K562 (cell line): ENCODE measurements around the gene CTF1. TPM values are rescaled to one million over a fixed set of nuclear protein-coding genes. Genes with fewer than 3 reads are reported as not detected.

ENCODE experiments used
- BDP1 ChIP-seq: IDR thresholded peaks from 3 replicates; pipeline ENCODE4 v1.6.1; 2011; ENCODE audit not compliant: insufficient read length, insufficient read depth
- DPF2 ChIP-seq: fragments of 450-650 bp; IDR thresholded peaks from 2 replicates; pipeline ENCODE4 v1.6.1; 2016
- ESRRA ChIP-seq: fragments of 450-650 bp; IDR thresholded peaks from 2 replicates; pipeline ENCODE4 v1.6.1; 2014; ENCODE audit warnings: low read depth, mild to moderate bottlenecking, moderate library complexity, borderline replicate concordance
- FOXA1 ChIP-seq: fragments of 450-650 bp; IDR thresholded peaks from 2 replicates; pipeline ENCODE4 v1.6.1; 2016; ENCODE audit warnings: mild to moderate bottlenecking, borderline replicate concordance
- LCOR ChIP-seq: sonication (generic); formaldehyde crosslinking; IDR thresholded peaks from 2 replicates; pipeline ENCODE4 v1.8.0; 2022; ENCODE audit warnings: mild to moderate bottlenecking, missing genetic modification reagents
- LEF1 ChIP-seq: fragments of 450-650 bp; IDR thresholded peaks from 2 replicates; pipeline ENCODE4 v1.6.1; 2016; ENCODE audit warnings: mild to moderate bottlenecking
- PCBP2 ChIP-seq: fragments of 200-400 bp; formaldehyde crosslinking; IDR thresholded peaks from 2 replicates; pipeline ENCODE4 v1.6.1; 2018; ENCODE audit warnings: low read length, low read depth, mild to moderate bottlenecking, moderate library complexity; ENCODE audit not compliant: poor library complexity, severe bottlenecking
- SETDB1 ChIP-seq: IDR thresholded peaks from one replicate; pipeline ENCODE4 v1.6.1; 2012; ENCODE audit warnings: low read length, control low read depth, inconsistent platforms
- THRAP3 ChIP-seq: fragments of 450-650 bp; IDR thresholded peaks from 2 replicates; pipeline ENCODE4 v1.6.1; 2016; ENCODE audit warnings: mild to moderate bottlenecking, inconsistent platforms, borderline replicate concordance
- ZNF133 ChIP-seq: fragments of 250-450 bp; sonication (Bioruptor Pico); IDR thresholded peaks from 2 replicates; pipeline ENCODE4 v1.4.0; 2020; ENCODE audit warnings: mild to moderate bottlenecking
- ZNF197 ChIP-seq: fragments of 200-800 bp; sonication (Bioruptor generic); IDR thresholded peaks from 2 replicates; pipeline ENCODE4 v1.6.1; 2016; ENCODE audit warnings: low read depth, missing genetic modification characterization, missing compliant biosample characterization
- ZNF41 ChIP-seq: fragments of 250-450 bp; sonication (Bioruptor Pico); conservative IDR thresholded peaks from 2 replicates; pipeline ENCODE4 v1.4.0; 2020; ENCODE audit warnings: mild to moderate bottlenecking
- ZNF57 ChIP-seq: fragments of 450-650 bp; formaldehyde crosslinking; IDR thresholded peaks from 2 replicates; pipeline ENCODE4 v1.4.0; 2020; ENCODE audit warnings: mild to moderate bottlenecking, moderate library complexity
- ZNF717 ChIP-seq: fragments of 250-450 bp; sonication (Bioruptor Pico); IDR thresholded peaks from 2 replicates; pipeline ENCODE4 v1.5.0; 2021
- polyA plus RNA-seq, 8 experiments: library from polyadenylated mRNA; depleted of rRNA in 4 of 8; stranded (reverse) in 5 of 8; unstranded in 3 of 8; fragments of >200 nt; fragmentation: Nextera tagmentation in 2 of 8; fragmentation: Illumina TruSeq in 1 of 8; extraction: Ambion mirVana in 2 of 8; extraction: Trizol in 1 of 8; gene quantifications; 2 replicates each; pipeline versions ENCODE4 v1.2.1 to v1.2.3, GENCODE V29; 2011 to 2014; ENCODE audit warnings: inconsistent platforms in 1 of 8, missing spikeins in 1 of 8
- total RNA-seq, 7 experiments: library from RNA; depleted of rRNA in 6 of 7; stranded (reverse); fragments of >200 nt in 6 of 7; fragmentation: Illumina TruSeq in 2 of 7; extraction: Trizol in 2 of 7; gene quantifications; 2 replicates each; pipeline versions ENCODE4 v1.2.1 to v1.2.3, GENCODE V29; 2011 to 2021; ENCODE audit warnings: low replicate concordance in 1 of 7
- TF ChIP-seq, protein P1 (sequence below): sonication (generic); formaldehyde crosslinking; IDR thresholded peaks from 2 replicates; pipeline ENCODE4 v1.8.1; 2023; ENCODE audit warnings: mild to moderate bottlenecking, missing genetic modification reagents
- TF ChIP-seq, protein P2 (sequence below): fragments of 250-450 bp; sonication (Bioruptor Pico); IDR thresholded peaks from 2 replicates; pipeline ENCODE4 v1.4.0; 2020
- TF ChIP-seq, protein P3 (sequence below), 2 experiments: fragments of 150-350 bp in 1 of 2; IDR thresholded peaks; 2 replicates each; pipeline ENCODE4 v1.6.1; 2012 to 2016; ENCODE audit warnings: low read depth in 2 of 2, low read length in 2 of 2, mild to moderate bottlenecking in 1 of 2, moderate library complexity in 1 of 2
- TF ChIP-seq, protein P4 (sequence below): fragments of 250-450 bp; sonication (Bioruptor Pico); IDR thresholded peaks from 2 replicates; pipeline ENCODE4 v1.8.0; 2021; ENCODE audit warnings: borderline replicate concordance, mild to moderate bottlenecking, moderate library complexity; ENCODE audit not compliant: poor library complexity, severe bottlenecking

CTF1 gene
- total and polyA plus RNA-seq, 9 of the 15 experiments (the other 6 are each of a cell fraction or from before 2014, with no cell fraction given) = 0.24 to 2.5 (median 0.44) TPM

DNA sequence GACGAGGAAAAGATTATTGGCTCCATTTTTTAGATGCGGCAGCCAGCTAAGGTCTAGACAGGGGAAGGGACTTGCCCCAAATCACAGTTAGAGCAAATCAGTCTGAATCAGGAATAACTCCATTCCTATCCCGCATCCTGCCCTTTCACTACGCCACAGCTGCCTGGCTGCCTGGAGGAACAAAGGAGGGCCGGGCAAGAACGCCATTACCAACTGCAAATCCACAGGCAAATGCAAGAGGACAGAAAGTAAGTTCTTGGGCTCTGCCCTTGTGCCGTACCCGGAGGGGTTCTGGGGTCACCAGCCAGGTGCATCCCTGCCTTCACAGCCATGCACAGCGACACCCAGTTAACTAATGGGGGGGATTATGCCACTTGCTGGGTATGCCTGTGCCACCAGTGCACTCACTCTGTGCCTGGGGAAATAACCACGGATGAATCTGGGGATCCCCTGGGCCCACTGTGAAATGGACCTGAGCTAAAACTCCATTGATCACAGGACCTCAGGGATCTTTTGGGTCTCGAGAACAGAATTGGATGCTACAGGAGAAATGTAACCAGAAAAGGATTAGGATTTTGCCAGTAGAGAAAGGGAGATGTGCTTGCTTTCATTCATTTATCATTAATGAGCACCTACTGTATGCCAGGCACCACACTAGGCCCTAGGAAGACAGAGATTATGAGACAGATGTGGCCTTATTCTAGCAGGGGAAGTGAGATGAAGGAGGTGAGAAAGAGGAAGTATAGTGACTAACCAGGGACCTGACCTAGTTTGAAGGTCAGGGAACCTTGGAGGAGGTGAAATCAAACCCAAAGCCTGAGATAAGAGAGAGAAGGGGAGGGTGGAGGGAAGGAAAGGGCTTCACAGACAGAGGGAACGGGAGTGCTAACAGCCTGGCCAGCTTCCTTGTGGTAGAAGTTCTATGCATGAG lies 20.3 kb upstream of the CTF1 start (continued):
- TF ChIP-seq THRAP3 = no peak
- TF ChIP-seq ZNF41 = no peak
- TF ChIP-seq PCBP2 = no peak
- TF ChIP-seq, protein P1, sequence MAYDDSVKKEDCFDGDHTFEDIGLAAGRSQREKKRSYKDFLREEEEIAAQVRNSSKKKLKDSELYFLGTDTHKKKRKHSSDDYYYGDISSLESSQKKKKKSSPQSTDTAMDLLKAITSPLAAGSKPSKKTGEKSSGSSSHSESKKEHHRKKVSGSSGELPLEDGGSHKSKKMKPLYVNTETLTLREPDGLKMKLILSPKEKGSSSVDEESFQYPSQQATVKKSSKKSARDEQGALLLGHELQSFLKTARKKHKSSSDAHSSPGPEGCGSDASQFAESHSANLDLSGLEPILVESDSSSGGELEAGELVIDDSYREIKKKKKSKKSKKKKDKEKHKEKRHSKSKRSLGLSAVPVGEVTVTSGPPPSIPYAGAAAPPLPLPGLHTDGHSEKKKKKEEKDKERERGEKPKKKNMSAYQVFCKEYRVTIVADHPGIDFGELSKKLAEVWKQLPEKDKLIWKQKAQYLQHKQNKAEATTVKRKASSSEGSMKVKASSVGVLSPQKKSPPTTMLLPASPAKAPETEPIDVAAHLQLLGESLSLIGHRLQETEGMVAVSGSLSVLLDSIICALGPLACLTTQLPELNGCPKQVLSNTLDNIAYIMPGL = no peak
- TF ChIP-seq, protein P2, sequence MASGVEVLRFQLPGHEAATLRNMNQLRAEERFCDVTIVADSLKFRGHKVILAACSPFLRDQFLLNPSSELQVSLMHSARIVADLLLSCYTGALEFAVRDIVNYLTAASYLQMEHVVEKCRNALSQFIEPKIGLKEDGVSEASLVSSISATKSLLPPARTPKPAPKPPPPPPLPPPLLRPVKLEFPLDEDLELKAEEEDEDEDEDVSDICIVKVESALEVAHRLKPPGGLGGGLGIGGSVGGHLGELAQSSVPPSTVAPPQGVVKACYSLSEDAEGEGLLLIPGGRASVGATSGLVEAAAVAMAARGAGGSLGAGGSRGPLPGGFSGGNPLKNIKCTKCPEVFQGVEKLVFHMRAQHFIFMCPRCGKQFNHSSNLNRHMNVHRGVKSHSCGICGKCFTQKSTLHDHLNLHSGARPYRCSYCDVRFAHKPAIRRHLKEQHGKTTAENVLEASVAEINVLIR (CRISPR knock-in tag) = no peak
- TF ChIP-seq SETDB1 = no peak
- TF ChIP-seq, protein P3, sequence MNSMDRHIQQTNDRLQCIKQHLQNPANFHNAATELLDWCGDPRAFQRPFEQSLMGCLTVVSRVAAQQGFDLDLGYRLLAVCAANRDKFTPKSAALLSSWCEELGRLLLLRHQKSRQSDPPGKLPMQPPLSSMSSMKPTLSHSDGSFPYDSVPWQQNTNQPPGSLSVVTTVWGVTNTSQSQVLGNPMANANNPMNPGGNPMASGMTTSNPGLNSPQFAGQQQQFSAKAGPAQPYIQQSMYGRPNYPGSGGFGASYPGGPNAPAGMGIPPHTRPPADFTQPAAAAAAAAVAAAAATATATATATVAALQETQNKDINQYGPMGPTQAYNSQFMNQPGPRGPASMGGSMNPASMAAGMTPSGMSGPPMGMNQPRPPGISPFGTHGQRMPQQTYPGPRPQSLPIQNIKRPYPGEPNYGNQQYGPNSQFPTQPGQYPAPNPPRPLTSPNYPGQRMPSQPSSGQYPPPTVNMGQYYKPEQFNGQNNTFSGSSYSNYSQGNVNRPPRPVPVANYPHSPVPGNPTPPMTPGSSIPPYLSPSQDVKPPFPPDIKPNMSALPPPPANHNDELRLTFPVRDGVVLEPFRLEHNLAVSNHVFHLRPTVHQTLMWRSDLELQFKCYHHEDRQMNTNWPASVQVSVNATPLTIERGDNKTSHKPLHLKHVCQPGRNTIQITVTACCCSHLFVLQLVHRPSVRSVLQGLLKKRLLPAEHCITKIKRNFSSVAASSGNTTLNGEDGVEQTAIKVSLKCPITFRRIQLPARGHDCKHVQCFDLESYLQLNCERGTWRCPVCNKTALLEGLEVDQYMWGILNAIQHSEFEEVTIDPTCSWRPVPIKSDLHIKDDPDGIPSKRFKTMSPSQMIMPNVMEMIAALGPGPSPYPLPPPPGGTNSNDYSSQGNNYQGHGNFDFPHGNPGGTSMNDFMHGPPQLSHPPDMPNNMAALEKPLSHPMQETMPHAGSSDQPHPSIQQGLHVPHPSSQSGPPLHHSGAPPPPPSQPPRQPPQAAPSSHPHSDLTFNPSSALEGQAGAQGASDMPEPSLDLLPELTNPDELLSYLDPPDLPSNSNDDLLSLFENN (IDR thresholded peaks at IDR 0.05; ENCODE audit: low read depth in 2 of 2, low read length in 2 of 2) = no peak
- peak; percentile 77; the same call in 1 of the 2 replicates for TF ChIP-seq LEF1
- TF ChIP-seq ZNF133 (CRISPR knock-in tag) = 0 out of 2 replicates have a peak, but pooled peaks have one; percentile 8
- no peak for TF ChIP-seq LCOR (CRISPR knock-in tag)
- no peak for TF ChIP-seq ZNF717 (CRISPR knock-in tag)
- 0 out of 2 replicates have a peak, but pooled peaks have one; percentile 58 for TF ChIP-seq ZNF197 (CRISPR knock-in tag)
- TF ChIP-seq ESRRA = peak; percentile 100
- TF ChIP-seq, protein P4, sequence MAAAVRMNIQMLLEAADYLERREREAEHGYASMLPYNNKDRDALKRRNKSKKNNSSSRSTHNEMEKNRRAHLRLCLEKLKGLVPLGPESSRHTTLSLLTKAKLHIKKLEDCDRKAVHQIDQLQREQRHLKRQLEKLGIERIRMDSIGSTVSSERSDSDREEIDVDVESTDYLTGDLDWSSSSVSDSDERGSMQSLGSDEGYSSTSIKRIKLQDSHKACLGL (CRISPR knock-in tag) = no peak
- TF ChIP-seq DPF2 = peak; percentile 94
- TF ChIP-seq FOXA1 = no peak
- no peak for TF ChIP-seq ZNF57 (CRISPR knock-in tag)
- TF ChIP-seq BDP1 = no peak
